ENCODE data around the gene DNAH9.
A peak's percentile ranks its signal among the peaks of the same experiment; 100 is the strongest.
"Not testable (repeated sequence)": the region's sequence is repeated elsewhere in the genome, so short reads cannot be mapped to it uniquely, and the experiment has no call there.

DNAH9 gene

GRCh38 chr17:11928436-11928835 lies 330.2 kb downstream of the DNAH9 start:
- TF ChIP-seq CTCF (IDR thresholded peaks at IDR 0.05; ENCODE audit: low read depth, low read length), result no peak
- H3K4me3 ChIP-seq (ENCODE audit: low read depth, low read length), result no peak overlapping the region

- no peak overlapping the region for H3K4me3 ChIP-seq (ENCODE audit: low read depth, low read length)
- TF ChIP-seq CTCF (IDR thresholded peaks at IDR 0.05; ENCODE audit: low read depth, low read length), result no peak
These were observed 334.1 kb downstream of the DNAH9 start for GRCh38 chr17:11932337-11932898.

GRCh38 chr17:11935734-11936406 lies 337.6 kb downstream of the DNAH9 start:
- H3K4me3 ChIP-seq (ENCODE audit: low read depth, low read length), result no peak overlapping the region
- peak; percentile 93 for TF ChIP-seq CTCF (IDR thresholded peaks at IDR 0.05; ENCODE audit: low read depth, low read length)

GRCh38 chr17:11940904-11941303 lies 342.6 kb downstream of the DNAH9 start:
- H3K4me3 ChIP-seq (ENCODE audit: low read depth, low read length), result no peak overlapping the region
- no peak for TF ChIP-seq CTCF (IDR thresholded peaks at IDR 0.05; ENCODE audit: low read depth, low read length)

GRCh38 chr17:11943086-11943485 lies 344.8 kb downstream of the DNAH9 start:
- H3K4me3 ChIP-seq (ENCODE audit: low read depth, low read length), result not testable (repeated sequence)

GRCh38 chr17:11943759-11944347 lies 345.6 kb downstream of the DNAH9 start:
- TF ChIP-seq CTCF (IDR thresholded peaks at IDR 0.05; ENCODE audit: low read depth, low read length), result no peak
- no peak overlapping the region for H3K4me3 ChIP-seq (ENCODE audit: low read depth, low read length)

- no peak overlapping the region for H3K4me3 ChIP-seq (ENCODE audit: low read depth, low read length)
- TF ChIP-seq CTCF (IDR thresholded peaks at IDR 0.05; ENCODE audit: low read depth, low read length), result no peak
These were observed 346.3 kb downstream of the DNAH9 start for GRCh38 chr17:11944587-11944986.

All from WI38 (cell line).